Type B pancreatic cell (in vitro differentiated cells): ENCODE results near the gene GCH1. TPM values are rescaled to one million over a fixed set of nuclear protein-coding genes. Genes with fewer than 3 reads are reported as not detected.

Experiments used
- DNase-seq: peaks from one replicate; pipeline ENCODE4 v3.0.0; 2021; ENCODE audit warnings: mixed read lengths; ENCODE audit not compliant: unreplicated experiment; ENCODE audit errors: extremely low spot score
- H3K27ac Mint-ChIP-seq: 2 replicates; pipeline ENCODE4 v1.8.0; 2021; ENCODE audit warnings: mild to moderate bottlenecking, mixed read lengths
- H3K27me3 Mint-ChIP-seq: 2 replicates; pipeline ENCODE4 v1.8.0; 2021; ENCODE audit warnings: mixed read lengths
- H3K36me3 Mint-ChIP-seq: 2 replicates; pipeline ENCODE4 v1.8.0; 2021; ENCODE audit warnings: mixed read lengths
- H3K4me1 Mint-ChIP-seq: one replicate; pipeline ENCODE4 v1.8.0; 2021; ENCODE audit warnings: mixed read lengths; ENCODE audit not compliant: unreplicated experiment
- H3K4me3 Mint-ChIP-seq: 2 replicates; pipeline ENCODE4 v1.8.0; 2021; ENCODE audit warnings: mild to moderate bottlenecking, mixed read lengths
- H3K9me3 Mint-ChIP-seq: 2 replicates; pipeline ENCODE4 v1.8.0; 2021; ENCODE audit warnings: mixed read lengths
- total RNA-seq: library from RNA; stranded (reverse); gene quantifications from 2 replicates; pipeline ENCODE4 v1.2.1, GENCODE V29; 2021; ENCODE audit warnings: low replicate concordance
- TF ChIP-seq, protein P1 (sequence below): fragments of 200-600 bp; sonication (generic); conservative IDR thresholded peaks from 2 replicates; pipeline ENCODE4 v1.5.0; 2021; ENCODE audit warnings: antibody characterized with exemption, mild to moderate bottlenecking

The GCH1 gene
- total RNA-seq, 1 donor from 2014 or later, result 18.2 TPM

DNA sequence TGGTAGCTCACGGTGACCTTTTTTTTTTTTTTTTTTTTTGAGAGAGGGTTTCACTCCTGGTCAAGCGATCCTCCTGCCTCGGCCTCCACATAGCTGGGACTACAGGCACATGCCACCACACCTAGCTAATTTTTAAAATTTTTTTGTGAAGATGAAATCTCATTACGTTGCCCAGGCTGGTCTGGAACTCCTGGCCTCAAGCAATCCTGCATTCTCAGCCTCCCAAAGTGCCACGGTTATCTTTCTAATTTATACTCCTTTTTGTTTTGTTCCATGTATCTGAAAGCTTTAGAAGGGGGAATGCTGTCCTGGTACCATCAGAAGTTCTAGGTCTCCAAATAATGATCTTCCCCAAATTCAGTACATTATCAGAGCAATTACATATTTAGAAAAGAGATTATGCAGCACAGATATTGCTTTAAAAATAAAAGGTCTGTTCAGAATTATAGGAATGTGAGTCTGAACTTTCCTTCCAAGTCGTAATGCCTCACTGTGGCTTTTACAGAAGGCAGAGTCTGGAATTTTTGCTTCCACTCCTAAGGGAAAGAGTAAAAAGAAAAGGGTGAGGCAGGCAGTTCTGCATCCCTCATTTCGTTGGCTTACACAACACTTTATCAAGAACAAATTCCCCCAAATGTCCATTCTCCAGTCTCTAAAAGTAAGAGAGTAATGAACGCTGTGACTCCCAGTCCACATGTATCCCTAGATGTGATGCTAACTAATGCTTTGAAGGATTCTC lies 73.0 kb downstream of the GCH1 start:
- no peak overlapping the region for H3K4me3 Mint-ChIP-seq
- TF ChIP-seq, protein P1, sequence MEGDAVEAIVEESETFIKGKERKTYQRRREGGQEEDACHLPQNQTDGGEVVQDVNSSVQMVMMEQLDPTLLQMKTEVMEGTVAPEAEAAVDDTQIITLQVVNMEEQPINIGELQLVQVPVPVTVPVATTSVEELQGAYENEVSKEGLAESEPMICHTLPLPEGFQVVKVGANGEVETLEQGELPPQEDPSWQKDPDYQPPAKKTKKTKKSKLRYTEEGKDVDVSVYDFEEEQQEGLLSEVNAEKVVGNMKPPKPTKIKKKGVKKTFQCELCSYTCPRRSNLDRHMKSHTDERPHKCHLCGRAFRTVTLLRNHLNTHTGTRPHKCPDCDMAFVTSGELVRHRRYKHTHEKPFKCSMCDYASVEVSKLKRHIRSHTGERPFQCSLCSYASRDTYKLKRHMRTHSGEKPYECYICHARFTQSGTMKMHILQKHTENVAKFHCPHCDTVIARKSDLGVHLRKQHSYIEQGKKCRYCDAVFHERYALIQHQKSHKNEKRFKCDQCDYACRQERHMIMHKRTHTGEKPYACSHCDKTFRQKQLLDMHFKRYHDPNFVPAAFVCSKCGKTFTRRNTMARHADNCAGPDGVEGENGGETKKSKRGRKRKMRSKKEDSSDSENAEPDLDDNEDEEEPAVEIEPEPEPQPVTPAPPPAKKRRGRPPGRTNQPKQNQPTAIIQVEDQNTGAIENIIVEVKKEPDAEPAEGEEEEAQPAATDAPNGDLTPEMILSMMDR, result no peak
- H3K27me3 Mint-ChIP-seq, result no peaks in the 10 kb centered on the region
- no peaks in the 10 kb centered on the region for H3K4me1 Mint-ChIP-seq
- no peak for DNase-seq
- H3K36me3 Mint-ChIP-seq, result no peaks in the 10 kb centered on the region
- H3K9me3 Mint-ChIP-seq, result peaks cover 11% of the 10 kb centered on the region
- no peak overlapping the region for H3K27ac Mint-ChIP-seq

DNA sequence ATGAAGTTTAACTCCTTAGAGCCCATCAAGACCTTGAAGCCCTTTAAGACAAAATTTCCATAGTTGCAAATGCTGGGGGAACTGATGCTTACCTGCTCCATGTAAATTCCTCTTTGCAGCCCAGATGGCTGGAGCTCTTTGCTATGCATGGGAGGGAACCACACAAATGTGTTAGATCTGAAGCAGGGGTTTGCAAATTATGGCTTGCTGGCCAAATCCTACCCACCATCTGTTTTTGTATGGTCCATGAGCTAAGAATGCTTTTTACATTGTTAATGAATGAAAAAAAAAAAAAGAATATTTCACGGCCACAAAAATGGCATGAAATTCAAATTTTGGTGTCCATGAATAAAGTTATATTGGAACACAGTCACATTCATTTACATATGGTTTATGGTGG lies 74.6 kb downstream of the GCH1 start:
- DNase-seq, result no peak
- Mint-ChIP-seq H3K27ac (no peak overlapping the region), H3K36me3 (no peaks in the 10 kb centered on the region), H3K4me1 (no peaks in the 10 kb centered on the region), H3K4me3 (no peak overlapping the region), H3K9me3 (peaks cover 19% of the 10 kb centered on the region), H3K27me3 (no peaks in the 10 kb centered on the region)
- TF ChIP-seq, protein P1, result no peak

DNA sequence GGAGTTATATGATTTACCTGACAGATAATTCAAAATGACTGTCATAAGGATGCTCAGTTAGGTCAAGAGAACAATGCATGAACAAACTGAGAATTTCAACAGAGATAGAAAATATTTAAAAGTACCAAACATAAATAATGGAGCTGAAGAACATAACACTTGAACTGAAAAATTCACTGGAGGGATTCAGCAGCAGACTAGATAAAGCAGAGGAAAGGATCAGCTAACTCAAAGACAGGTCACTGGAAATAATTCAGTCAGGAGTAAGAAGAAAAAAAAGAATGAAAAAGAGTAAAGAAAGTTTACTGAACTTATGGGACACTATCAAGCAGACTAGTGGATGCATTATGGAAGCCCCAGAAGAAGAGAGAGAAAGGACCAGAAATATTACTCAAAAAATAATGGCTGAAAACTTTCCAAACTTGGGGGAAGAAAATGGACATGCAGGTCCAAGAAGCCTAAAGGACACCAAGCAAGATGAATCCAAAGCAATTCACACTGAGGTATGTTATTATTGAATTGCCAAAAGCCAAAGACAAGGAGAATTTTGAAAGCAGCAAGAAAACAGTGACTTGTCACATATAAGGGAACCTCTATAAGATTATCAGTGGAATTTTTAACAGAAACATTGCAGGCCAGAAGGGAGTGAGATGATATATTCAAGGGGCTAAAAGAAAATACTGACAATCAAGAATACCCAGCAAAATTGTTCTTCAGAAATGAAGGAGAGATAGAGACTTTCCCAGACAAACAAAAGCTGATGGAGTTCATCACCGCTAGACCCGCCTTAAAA lies 78.7 kb downstream of the GCH1 start:
- H3K27me3 Mint-ChIP-seq, result peaks cover 11% of the 10 kb centered on the region
- H3K36me3 Mint-ChIP-seq, result no peaks in the 10 kb centered on the region
- TF ChIP-seq, protein P1, result no peak
- DNase-seq, result no peak
- peaks cover 19% of the 10 kb centered on the region for H3K9me3 Mint-ChIP-seq
- peaks cover 9% of the 10 kb centered on the region for H3K4me1 Mint-ChIP-seq
- no peak overlapping the region for H3K27ac Mint-ChIP-seq
- H3K4me3 Mint-ChIP-seq, result no peak overlapping the region

DNA sequence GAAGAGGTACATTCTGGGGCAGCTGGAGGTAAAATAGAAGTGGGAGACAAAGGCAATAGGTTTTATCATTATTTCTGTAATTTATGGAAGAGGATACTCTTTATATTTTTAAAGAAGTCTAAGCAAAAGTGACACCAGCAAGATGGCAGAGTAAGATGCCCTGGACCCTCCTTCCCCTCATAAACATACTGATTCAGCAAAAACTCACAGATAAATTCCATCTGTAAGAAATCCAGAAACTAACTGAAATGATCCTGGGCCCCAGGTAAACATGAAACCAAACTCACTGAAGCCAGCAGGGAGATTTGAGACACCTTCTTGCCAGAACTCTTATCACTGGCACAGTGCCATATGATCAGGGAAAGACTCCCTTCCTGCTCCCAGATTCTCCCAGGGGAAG lies 79.9 kb downstream of the GCH1 start:
- no peak overlapping the region for H3K4me3 Mint-ChIP-seq
- peaks cover 11% of the 10 kb centered on the region for H3K27me3 Mint-ChIP-seq
- no peaks in the 10 kb centered on the region for H3K36me3 Mint-ChIP-seq
- H3K27ac Mint-ChIP-seq, result no peak overlapping the region
- H3K9me3 Mint-ChIP-seq, result peaks cover 19% of the 10 kb centered on the region
- DNase-seq, result no peak
- TF ChIP-seq, protein P1, result no peak
- H3K4me1 Mint-ChIP-seq, result peaks cover 18% of the 10 kb centered on the region

DNA sequence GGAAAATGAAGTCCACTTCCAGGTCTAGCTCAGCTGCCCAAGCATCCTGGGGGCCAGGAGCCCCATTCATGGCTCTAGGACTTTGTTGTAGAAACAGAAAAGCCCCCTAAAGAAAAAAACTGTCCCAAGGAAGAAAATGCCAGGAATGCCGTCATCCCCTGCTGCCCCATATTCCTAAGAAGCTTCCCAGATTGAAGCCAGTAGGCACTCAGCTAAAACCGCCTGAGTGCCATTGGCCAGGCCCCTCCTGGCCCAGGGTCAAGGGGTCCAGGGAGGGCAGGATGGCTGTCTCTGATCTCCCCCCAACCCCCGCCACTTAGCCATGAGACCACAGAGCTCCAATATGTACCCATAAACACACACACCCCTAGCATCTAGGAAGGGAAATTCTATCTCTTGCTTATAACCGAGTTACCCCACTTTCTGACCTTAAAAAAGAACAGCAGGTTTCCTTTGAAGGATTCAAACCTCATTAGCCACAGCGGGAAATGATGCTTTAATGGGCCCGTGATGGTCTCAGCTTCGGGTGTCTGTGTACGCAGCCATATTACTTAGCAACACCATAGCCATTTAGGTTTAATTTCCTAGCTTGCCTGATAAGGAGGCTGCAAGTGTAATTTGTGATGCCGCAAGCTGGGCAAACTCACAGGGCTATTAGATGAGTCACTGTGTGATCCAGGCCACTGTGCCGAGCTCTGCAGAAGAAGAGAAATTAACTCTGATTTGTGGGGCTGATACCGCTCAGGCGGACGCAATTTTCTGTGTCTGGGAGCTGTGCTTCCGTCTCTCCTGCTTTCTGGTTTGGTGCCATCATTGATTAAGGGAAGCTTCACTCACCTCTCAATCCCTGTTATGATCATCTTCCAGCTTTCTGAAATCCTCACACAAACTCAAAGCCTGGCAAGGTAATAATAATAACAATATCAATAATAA lies 84.2 kb downstream of the GCH1 start:
- H3K36me3 Mint-ChIP-seq, result no peaks in the 10 kb centered on the region
- no peaks in the 10 kb centered on the region for H3K9me3 Mint-ChIP-seq
- no peak for DNase-seq
- H3K4me3 Mint-ChIP-seq, result peak overlapping the region; percentile 13
- TF ChIP-seq, protein P1, result no peak
- peaks cover 11% of the 10 kb centered on the region for H3K27me3 Mint-ChIP-seq
- H3K27ac Mint-ChIP-seq, result peak overlapping the region; percentile 79
- H3K4me1 Mint-ChIP-seq, result peaks cover 30% of the 10 kb centered on the region
